WERI-Rb-1 (cell line): ENCODE data around the gene KCNK17.

ENCODE experiments used
- DNase-seq: peaks from one replicate; pipeline ENCODE4 v3.0.0-alpha.2; 2020
- H3K27ac ChIP-seq: fragments of 250-450 bp; sonication (Bioruptor Pico); 2 replicates; pipeline ENCODE4 v1.5.1; 2020; ENCODE audit warnings: mild to moderate bottlenecking, moderate library complexity
- H3K27me3 ChIP-seq: fragments of 250-450 bp; sonication (Bioruptor Pico); 2 replicates; pipeline ENCODE4 v1.5.1; 2021; ENCODE audit warnings: mild to moderate bottlenecking, low read depth, moderate library complexity; ENCODE audit not compliant: insufficient read depth, severe bottlenecking
- H3K36me3 ChIP-seq: fragments of 250-450 bp; sonication (Bioruptor Pico); 2 replicates; pipeline ENCODE4 v1.5.1; 2020; ENCODE audit warnings: mild to moderate bottlenecking, moderate library complexity
- H3K4me3 ChIP-seq: 2 replicates; pipeline ENCODE4 v1.5.1; 2011; ENCODE audit warnings: low read depth, mild to moderate bottlenecking, control low read depth, low read length
- H3K9me3 ChIP-seq: fragments of 250-450 bp; sonication (Bioruptor Pico); 2 replicates; pipeline ENCODE4 v1.5.1; 2021; ENCODE audit warnings: mild to moderate bottlenecking, moderate library complexity; ENCODE audit not compliant: severe bottlenecking
- TF ChIP-seq, protein P1 (sequence below): IDR thresholded peaks from 2 replicates; pipeline ENCODE4 v1.5.1; 2011; ENCODE audit warnings: low read depth, mild to moderate bottlenecking, control low read depth, inconsistent platforms, low read length

KCNK17 gene

DNA sequence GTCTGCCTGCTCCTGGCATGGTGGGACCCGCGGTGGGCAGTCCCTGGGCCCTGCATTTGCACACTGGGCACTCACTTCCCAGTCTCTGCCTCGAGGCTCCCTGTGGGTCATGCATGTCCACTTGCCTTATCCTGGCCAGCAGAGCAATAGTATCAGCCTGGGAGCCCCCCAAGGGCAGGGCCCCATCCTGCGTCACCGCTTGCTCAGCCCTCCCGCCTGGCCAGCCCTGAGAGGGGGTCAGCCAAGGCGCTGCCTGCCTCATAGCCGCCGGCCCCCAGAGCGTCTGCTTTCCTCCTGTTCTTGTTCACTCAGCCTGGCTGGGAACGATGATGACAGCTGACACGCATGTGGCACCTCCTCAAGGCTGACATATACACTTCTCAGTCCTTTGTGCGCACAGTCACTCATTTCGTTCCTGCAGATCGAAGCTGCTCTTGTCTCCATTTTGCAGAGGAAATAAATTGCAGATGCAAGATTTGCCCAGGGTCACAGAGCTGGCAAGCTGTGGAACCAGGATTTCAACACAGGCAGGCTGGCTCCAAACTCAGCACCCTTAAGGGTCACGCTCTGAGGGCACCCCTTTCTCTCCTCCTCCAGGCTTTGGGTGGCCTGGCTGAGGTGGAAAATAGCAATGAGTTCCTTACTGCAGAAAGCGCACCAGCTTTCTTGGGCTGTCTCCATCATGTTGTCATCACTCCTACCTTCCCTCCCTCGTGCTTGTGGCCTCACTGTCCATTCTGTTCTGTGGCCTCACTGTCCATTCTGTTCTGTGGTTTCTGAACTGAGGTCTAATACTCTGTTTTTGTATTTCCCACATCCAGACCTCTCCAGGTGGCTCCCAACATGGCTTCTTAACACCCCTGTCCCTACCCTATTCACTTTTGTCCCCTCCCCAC lies 17.2 kb downstream of the KCNK17 start:
- DNase-seq = no peak
- Histone ChIP-seq H3K9me3 (no peaks in the 10 kb centered on the region), H3K4me3 (no peak overlapping the region), H3K27ac (no peak overlapping the region), H3K36me3 (no peaks in the 10 kb centered on the region), H3K27me3 (no peaks in the 10 kb centered on the region)
- TF ChIP-seq, protein P1, sequence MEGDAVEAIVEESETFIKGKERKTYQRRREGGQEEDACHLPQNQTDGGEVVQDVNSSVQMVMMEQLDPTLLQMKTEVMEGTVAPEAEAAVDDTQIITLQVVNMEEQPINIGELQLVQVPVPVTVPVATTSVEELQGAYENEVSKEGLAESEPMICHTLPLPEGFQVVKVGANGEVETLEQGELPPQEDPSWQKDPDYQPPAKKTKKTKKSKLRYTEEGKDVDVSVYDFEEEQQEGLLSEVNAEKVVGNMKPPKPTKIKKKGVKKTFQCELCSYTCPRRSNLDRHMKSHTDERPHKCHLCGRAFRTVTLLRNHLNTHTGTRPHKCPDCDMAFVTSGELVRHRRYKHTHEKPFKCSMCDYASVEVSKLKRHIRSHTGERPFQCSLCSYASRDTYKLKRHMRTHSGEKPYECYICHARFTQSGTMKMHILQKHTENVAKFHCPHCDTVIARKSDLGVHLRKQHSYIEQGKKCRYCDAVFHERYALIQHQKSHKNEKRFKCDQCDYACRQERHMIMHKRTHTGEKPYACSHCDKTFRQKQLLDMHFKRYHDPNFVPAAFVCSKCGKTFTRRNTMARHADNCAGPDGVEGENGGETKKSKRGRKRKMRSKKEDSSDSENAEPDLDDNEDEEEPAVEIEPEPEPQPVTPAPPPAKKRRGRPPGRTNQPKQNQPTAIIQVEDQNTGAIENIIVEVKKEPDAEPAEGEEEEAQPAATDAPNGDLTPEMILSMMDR = no peak

DNA sequence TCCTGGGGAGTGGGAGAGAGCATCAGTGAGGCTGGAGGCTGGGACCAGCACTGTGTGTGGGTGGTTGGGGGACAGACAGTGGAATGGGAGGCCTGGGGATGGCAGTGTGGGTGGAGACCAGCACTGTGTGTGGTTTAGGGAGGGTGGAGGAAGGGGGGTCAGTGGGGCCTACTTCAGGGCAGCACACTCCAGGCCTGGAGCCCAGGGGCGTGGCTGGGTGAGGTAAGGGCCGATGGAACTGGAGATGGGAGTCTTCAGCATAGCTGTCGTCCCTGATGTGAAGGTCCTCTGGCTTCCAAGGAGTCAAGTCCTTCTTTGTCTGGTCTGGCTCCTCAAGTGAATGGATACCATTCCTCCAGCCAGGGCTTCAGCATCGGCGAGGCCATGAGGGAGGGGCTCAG lies 18.6 kb downstream of the KCNK17 start:
- DNase-seq = no peak
- H3K9me3 ChIP-seq = no peaks in the 10 kb centered on the region
- no peak overlapping the region for H3K4me3 ChIP-seq
- no peak overlapping the region for H3K27ac ChIP-seq
- TF ChIP-seq, protein P1 = no peak
- H3K36me3 ChIP-seq = no peaks in the 10 kb centered on the region
- no peaks in the 10 kb centered on the region for H3K27me3 ChIP-seq

DNA sequence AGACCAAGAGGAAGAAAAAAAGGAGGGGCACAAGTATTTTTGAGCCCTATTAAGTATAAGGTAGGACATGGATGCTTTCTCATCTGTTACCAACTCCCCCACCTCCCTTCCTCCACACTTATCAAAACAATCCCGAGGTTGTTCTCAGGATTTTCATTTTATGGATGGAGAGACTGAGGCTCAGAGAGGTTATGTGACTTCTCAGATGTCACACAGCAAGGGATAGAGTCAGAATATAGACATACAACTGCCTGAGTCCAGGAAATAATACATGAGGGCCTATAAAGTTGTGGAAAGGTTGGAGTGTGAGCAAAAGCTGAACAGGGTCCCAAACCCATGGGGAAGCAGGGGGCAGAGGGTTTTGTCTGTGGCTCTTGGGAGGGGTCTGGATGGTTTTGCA lies 19.3 kb downstream of the KCNK17 start:
- H3K4me3 ChIP-seq = no peak overlapping the region
- no peaks in the 10 kb centered on the region for H3K27me3 ChIP-seq
- DNase-seq = no peak
- no peak overlapping the region for H3K27ac ChIP-seq
- no peaks in the 10 kb centered on the region for H3K9me3 ChIP-seq
- TF ChIP-seq, protein P1 = no peak
- H3K36me3 ChIP-seq = no peaks in the 10 kb centered on the region

DNA sequence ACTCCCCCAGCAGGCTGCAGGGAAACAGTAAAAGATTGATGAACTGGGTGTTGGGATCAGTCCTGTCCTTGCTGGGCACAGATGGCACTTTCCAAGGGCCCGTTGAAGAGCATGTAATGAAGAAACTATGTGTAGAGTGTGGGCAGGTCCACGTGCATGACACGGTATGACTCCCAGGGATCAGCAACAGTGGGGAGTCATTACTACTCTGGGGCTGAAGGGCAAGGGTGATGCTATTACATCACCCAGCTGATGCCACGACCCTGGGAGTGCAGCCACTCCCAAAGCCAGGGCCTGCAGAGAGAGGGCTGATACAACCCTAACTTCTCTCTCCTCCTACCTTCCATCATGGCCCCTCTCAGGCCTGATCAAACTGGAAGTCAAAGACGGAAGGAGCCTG lies 20.1 kb downstream of the KCNK17 start:
- DNase-seq = no peak
- Histone ChIP-seq H3K9me3 (no peaks in the 10 kb centered on the region), H3K4me3 (no peak overlapping the region), H3K27ac (no peak overlapping the region), H3K36me3 (no peaks in the 10 kb centered on the region), H3K27me3 (no peaks in the 10 kb centered on the region)
- TF ChIP-seq, protein P1 = no peak

DNA sequence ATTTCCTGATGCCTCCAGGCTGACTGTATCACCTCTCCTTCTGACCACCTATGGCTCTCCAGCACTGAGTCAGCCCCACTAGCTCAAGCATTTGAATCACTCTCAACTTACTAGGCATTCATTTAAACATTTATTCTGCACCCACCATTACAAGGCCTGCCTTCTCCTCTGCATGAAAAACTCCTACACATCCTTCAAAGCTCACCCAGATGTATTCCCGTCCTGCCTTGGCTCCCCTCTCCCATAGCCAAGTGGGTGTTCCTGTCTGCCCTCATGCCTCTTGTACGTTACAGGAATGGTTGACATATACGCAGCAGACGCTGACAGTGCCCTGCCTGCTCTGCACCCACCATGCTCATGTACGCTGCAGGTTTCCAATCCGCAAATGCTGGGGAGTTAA lies 21.6 kb downstream of the KCNK17 start:
- DNase-seq = no peak
- Histone ChIP-seq H3K4me3 (no peak overlapping the region), H3K27ac (no peak overlapping the region), H3K27me3 (no peaks in the 10 kb centered on the region), H3K9me3 (peaks cover 5% of the 10 kb centered on the region), H3K36me3 (no peaks in the 10 kb centered on the region)
- TF ChIP-seq, protein P1 = no peak
